GM12878 (cell line): ENCODE measurements around the gene CNDP1.

Source experiments
- CTCF ChIP-seq, 3 experiments: IDR thresholded peaks in 2 of 3; conservative IDR thresholded peaks in 1 of 3; 2 replicates each; pipeline ENCODE4 v1.5.1; 2011; ENCODE audit warnings: low read depth in 3 of 3, low read length in 3 of 3, mild to moderate bottlenecking in 3 of 3, control low read depth in 2 of 3, moderate library complexity in 2 of 3, inconsistent platforms in 1 of 3, mixed read lengths in 1 of 3; ENCODE audit not compliant: control insufficient read depth in 2 of 3, insufficient read depth in 1 of 3; ENCODE audit errors: extremely low read depth in 1 of 3
- EED ChIP-seq: sonication (generic); IDR thresholded peaks from 2 replicates; pipeline ENCODE4 v1.6.1; 2016; ENCODE audit warnings: antibody characterized with exemption, low read depth
- POLR2AphosphoS5 ChIP-seq: IDR thresholded peaks from 2 replicates; pipeline ENCODE4 v1.6.1; 2011; ENCODE audit warnings: mild to moderate bottlenecking, low read length, inconsistent platforms
- SREBF2 ChIP-seq: IDR thresholded peaks from 2 replicates; pipeline ENCODE4 v1.6.1; 2012; ENCODE audit warnings: mild to moderate bottlenecking, low read length

- TF ChIP-seq EED (no peak), SREBF2 (no peak), POLR2AphosphoS5 (no peak), CTCF (IDR thresholded peaks at IDR 0.05 in 2 of 3, conservative IDR thresholded peaks at IDR 0.05 in 1 of 3; ENCODE audit: control insufficient read depth in 2 of 3, extremely low read depth in 1 of 3, insufficient read depth in 1 of 3, low read depth in 3 of 3, low read length in 3 of 3) (no peak)
These were observed 45.9 kb upstream of the CNDP1 start for GRCh38 chr18:74488354-74488753.
